H1 (cell line): ENCODE data around the gene CACFD1. TPM values are rescaled to one million over a fixed set of nuclear protein-coding genes. Genes with fewer than 3 reads are reported as not detected.

Experiments used
- CTCF ChIA-PET: fragments of 300-600 bp; sonication (Branson Sonifier 250); formaldehyde crosslinking; loops from one replicate; lab custom pipeline; 2021; ENCODE audit not compliant: partially characterized antibody; lab: Charles Lee
- POLR2A ChIA-PET: fragments of 300-600 bp; sonication (Branson Sonifier 250); formaldehyde crosslinking; loops from one replicate; lab custom pipeline; 2021; ENCODE audit warnings: inconsistent platforms; ENCODE audit not compliant: partially characterized antibody; lab: Charles Lee
- DNase-seq, 2 experiments: peaks; one replicate each; pipeline versions ENCODE4 v3.0.0 to v3.0.0-alpha.2; 2010 to 2022; ENCODE audit warnings: low spot score in 2 of 2, low read depth in 1 of 2, mixed read lengths in 1 of 2
- FAIRE-seq: peaks from 2 replicates; lab custom pipeline; 2011; peaks lifted over from hg19 to GRCh38; lab: Jason Lieb, UNC
- H2AFZ ChIP-seq: 2 replicates; pipeline ENCODE4 v1.8.1; 2012; ENCODE audit warnings: low read length, inconsistent platforms
- H2AK5ac ChIP-seq: 2 replicates; pipeline ENCODE4 v1.6.1; 2013; ENCODE audit warnings: low read depth, low read length
- H2BK120ac ChIP-seq: replicated peaks from 2 replicates; pipeline ENCODE3; 2013; ENCODE audit warnings: low read depth, low read length, inconsistent platforms
- H2BK12ac ChIP-seq: 2 replicates; pipeline ENCODE4 v1.6.1; 2013; ENCODE audit warnings: low read depth, low read length
- H2BK15ac ChIP-seq: 2 replicates; pipeline ENCODE4 v1.6.1; 2013; ENCODE audit warnings: low read length
- H2BK20ac ChIP-seq: 2 replicates; pipeline ENCODE4 v1.6.1; 2013; ENCODE audit warnings: low read length
- H2BK5ac ChIP-seq: 2 replicates; pipeline ENCODE4 v1.6.1; 2013; ENCODE audit warnings: low read depth, low read length
- H3K14ac ChIP-seq: 2 replicates; pipeline ENCODE4 v1.6.1; 2013; ENCODE audit warnings: inconsistent platforms; ENCODE audit not compliant: insufficient read length
- H3K18ac ChIP-seq: 2 replicates; pipeline ENCODE4 v1.6.1; 2013; ENCODE audit warnings: low read length; ENCODE audit errors: extremely low read depth
- H3K23ac ChIP-seq: 2 replicates; pipeline ENCODE4 v1.6.1; 2013; ENCODE audit warnings: inconsistent platforms; ENCODE audit not compliant: insufficient read length
- H3K23me2 ChIP-seq: 2 replicates; pipeline ENCODE4 v1.6.1; 2013; ENCODE audit warnings: low read depth, low read length
- H3K27ac ChIP-seq: 2 replicates; pipeline ENCODE4 v1.6.1; 2011; ENCODE audit warnings: low read depth, low read length, inconsistent platforms
- H3K27me3 ChIP-seq, 4 experiments: replicated peaks in 1 of 4; 1 replicate in 1 of 4; 2 replicates in 3 of 4; pipeline versions ENCODE4 v1.6.1 to v1.8.1; 2011 to 2013; ENCODE audit warnings: low read length in 3 of 4, mild to moderate bottlenecking in 3 of 4, inconsistent platforms in 2 of 4, mixed read lengths in 2 of 4, moderate library complexity in 1 of 4; ENCODE audit not compliant: control insufficient read depth in 3 of 4, insufficient read depth in 3 of 4; ENCODE audit errors: extremely low read depth in 1 of 4
- H3K36me3 ChIP-seq, 4 experiments: 2 replicates each; pipeline versions ENCODE4 v1.6.1 to v1.8.1; 2011 to 2013; ENCODE audit warnings: mild to moderate bottlenecking in 4 of 4, low read length in 3 of 4, moderate library complexity in 2 of 4, control low read depth in 1 of 4, inconsistent platforms in 1 of 4; ENCODE audit not compliant: insufficient read depth in 4 of 4, control insufficient read depth in 2 of 4
- H3K4ac ChIP-seq: replicated peaks from 2 replicates; pipeline ENCODE3; 2013; ENCODE audit warnings: low read length, low read depth, mixed read lengths, inconsistent platforms; ENCODE audit not compliant: insufficient read length
- H3K4me1 ChIP-seq, 4 experiments: replicated peaks in 1 of 4; 1 replicate in 1 of 4; 2 replicates in 3 of 4; pipeline versions ENCODE4 v1.6.1 to v1.8.1; 2011 to 2013; ENCODE audit warnings: low read length in 3 of 4, inconsistent platforms in 2 of 4, mixed read lengths in 1 of 4; ENCODE audit not compliant: insufficient read depth in 4 of 4, control insufficient read depth in 3 of 4
- H3K4me2 ChIP-seq, 2 experiments: 2 replicates each; pipeline versions ENCODE4 v1.6.1 to v1.8.1; 2011 to 2013; ENCODE audit warnings: low read depth in 2 of 2, low read length in 2 of 2, control low read depth in 1 of 2, inconsistent platforms in 1 of 2, mild to moderate bottlenecking in 1 of 2; ENCODE audit not compliant: insufficient read depth in 1 of 2
- H3K4me3 ChIP-seq, 4 experiments: fragments of 200-600, 300-600 bp in 1 of 4; sonication (generic), shearing (Covaris generic), sonication (Bioruptor Twin) in 1 of 4; 2 replicates each; pipeline versions ENCODE4 v1.5.1 to v1.8.1; 2011 to 2016; ENCODE audit warnings: low read length in 4 of 4, low read depth in 3 of 4, control low read depth in 2 of 4, inconsistent platforms in 2 of 4, mild to moderate bottlenecking in 2 of 4, mixed read lengths in 1 of 4, moderate library complexity in 1 of 4; ENCODE audit not compliant: insufficient read depth in 2 of 4; ENCODE audit errors: extremely low read depth in 1 of 4
- H3K56ac ChIP-seq: replicated peaks from 2 replicates; pipeline ENCODE3; 2013; ENCODE audit warnings: low read depth, mild to moderate bottlenecking, mixed read lengths, low read length, inconsistent platforms; ENCODE audit not compliant: insufficient read length
- H3K79me1 ChIP-seq: 2 replicates; pipeline ENCODE4 v1.6.1; 2013; ENCODE audit warnings: low read depth, low read length, control low read depth
- H3K79me2 ChIP-seq, 2 experiments: 2 replicates each; pipeline versions ENCODE4 v1.6.1 to v1.8.1; 2012 to 2013; ENCODE audit warnings: low read length in 2 of 2, mild to moderate bottlenecking in 2 of 2, inconsistent platforms in 1 of 2; ENCODE audit not compliant: insufficient read depth in 2 of 2, control insufficient read depth in 1 of 2
- H3K9ac ChIP-seq, 4 experiments: replicated peaks in 1 of 4; 1 replicate in 1 of 4; 2 replicates in 3 of 4; pipeline versions ENCODE4 v1.6.1 to v1.8.1; 2011 to 2013; ENCODE audit warnings: low read depth in 3 of 4, low read length in 3 of 4, control low read depth in 2 of 4, mild to moderate bottlenecking in 2 of 4, moderate library complexity in 2 of 4, inconsistent platforms in 1 of 4; ENCODE audit errors: extremely low read depth in 1 of 4
- H3K9me3 ChIP-seq, 2 experiments: 2 replicates each; pipeline versions ENCODE4 v1.6.1 to v1.8.1; 2012 to 2013; ENCODE audit warnings: mild to moderate bottlenecking in 2 of 2, moderate library complexity in 2 of 2, control low read depth in 1 of 2, inconsistent platforms in 1 of 2, low read depth in 1 of 2, low read length in 1 of 2, mixed read lengths in 1 of 2; ENCODE audit not compliant: insufficient read depth in 2 of 2
- H4K20me1 ChIP-seq, 2 experiments: replicated peaks in 1 of 2; 2 replicates each; pipeline versions ENCODE3 to v1.8.1; 2011 to 2013; ENCODE audit warnings: inconsistent platforms in 2 of 2, low read length in 2 of 2, mild to moderate bottlenecking in 1 of 2; ENCODE audit not compliant: insufficient read depth in 2 of 2, control insufficient read depth in 1 of 2
- H4K5ac ChIP-seq: 2 replicates; pipeline ENCODE4 v1.6.1; 2013; ENCODE audit warnings: low read length, low read depth, mixed read lengths, inconsistent platforms; ENCODE audit not compliant: insufficient read length
- H4K8ac ChIP-seq: 2 replicates; pipeline ENCODE4 v1.8.0; 2013; ENCODE audit warnings: mild to moderate bottlenecking, moderate library complexity, low read length, inconsistent platforms; ENCODE audit not compliant: insufficient read depth; ENCODE audit errors: extremely low read depth
- H4K91ac ChIP-seq: replicated peaks from 2 replicates; pipeline ENCODE3; 2013; ENCODE audit warnings: low read length, mixed read lengths, inconsistent platforms; ENCODE audit not compliant: insufficient read length
- CREB1 ChIP-seq: IDR thresholded peaks from 2 replicates; pipeline ENCODE4 v1.6.1; 2012; ENCODE audit warnings: inconsistent platforms
- EP300 ChIP-seq, 2 experiments: IDR thresholded peaks; 1 replicate in 1 of 2; 2 replicates in 1 of 2; pipeline ENCODE4 v1.6.1; 2011 to 2012; ENCODE audit warnings: low read depth in 2 of 2, low read length in 2 of 2, mild to moderate bottlenecking in 2 of 2, borderline replicate concordance in 1 of 2, inconsistent platforms in 1 of 2, moderate library complexity in 1 of 2
- EZH2 ChIP-seq: fragments of 200-600 bp; sonication (generic); IDR thresholded peaks from 2 replicates; pipeline ENCODE4 v1.7.1; 2012; ENCODE audit warnings: low read depth, mild to moderate bottlenecking, moderate library complexity, low read length, inconsistent platforms; ENCODE audit not compliant: severe bottlenecking
- FOSL1 ChIP-seq: IDR thresholded peaks from 2 replicates; pipeline ENCODE4 v1.6.1; 2011; ENCODE audit warnings: mild to moderate bottlenecking, low read depth, low read length, moderate library complexity; ENCODE audit not compliant: insufficient read depth
- JUND ChIP-seq: IDR thresholded peaks from 2 replicates; pipeline ENCODE4 v1.6.1; 2011; ENCODE audit warnings: mild to moderate bottlenecking, improper control_type of control experiment, low read length
- KDM4A ChIP-seq: IDR thresholded peaks from one replicate; pipeline ENCODE4 v1.7.1; 2012; ENCODE audit warnings: low read depth, mild to moderate bottlenecking, moderate library complexity, low read length, inconsistent platforms; ENCODE audit not compliant: severe bottlenecking
- NRF1 ChIP-seq: IDR thresholded peaks from 2 replicates; pipeline ENCODE4 v1.6.1; 2011; ENCODE audit warnings: mild to moderate bottlenecking, low read depth, low read length, improper control_type of control experiment
- PHF8 ChIP-seq: fragments of 200-600 bp; sonication (generic); conservative IDR thresholded peaks from 2 replicates; pipeline ENCODE4 v1.7.1; 2012; ENCODE audit warnings: low read depth, mild to moderate bottlenecking, inconsistent platforms, low read length, moderate library complexity
- SP2 ChIP-seq: IDR thresholded peaks from 2 replicates; pipeline ENCODE4 v1.6.1; 2012; ENCODE audit warnings: mild to moderate bottlenecking, low read length, inconsistent platforms
- WGBS, 2 experiments: shearing (Covaris generic) in 1 of 2; methylation state at CpG; one replicate each; pipeline versions ENCODE4 v1.1.6 to v1.1.7; 2013 to 2015; ENCODE audit warnings: low lambda C conversion rate in 2 of 2, mixed read lengths in 2 of 2, inconsistent platforms in 1 of 2, low coverage in 1 of 2, missing lambda C conversion rate in 1 of 2; ENCODE audit not compliant: insufficient replicate concordance in 2 of 2, insufficient coverage in 1 of 2, insufficient read length in 1 of 2; ENCODE audit errors: extremely low coverage in 1 of 2, missing lambda C conversion rate in 1 of 2; 5-methylcytosine and 5-hydroxymethylcytosine counted together
- polyA plus RNA-seq, 7 experiments: library from polyadenylated mRNA; depleted of rRNA in 3 of 7; stranded (reverse) in 5 of 7; unstranded in 2 of 7; fragments of >200 nt in 5 of 7; fragments of 200-250 nt in 2 of 7; gene quantifications; 1 replicate in 5 of 7; 2 replicates in 1 of 7; 4 replicates in 1 of 7; pipeline versions ENCODE4 v1.2.1 to v1.2.3, GENCODE V29; 2011 to 2013; ENCODE audit warnings: missing spikeins in 2 of 7, mixed read lengths in 2 of 7
- total RNA-seq: library from RNA; stranded (reverse); fragmentation: NEBNext Ultra II Directional; extraction: Animal tissue kit (Norgen Biotek cat#: 25700); gene quantifications from 2 replicates; pipeline ENCODE4 v1.2.1, GENCODE V29; 2021

The CACFD1 gene
- total and polyA plus RNA-seq, 2 of the 8 experiments (the other 6 are each of a cell fraction or from before 2014, with no cell fraction given): 13.4 to 15.5 TPM

DNA sequence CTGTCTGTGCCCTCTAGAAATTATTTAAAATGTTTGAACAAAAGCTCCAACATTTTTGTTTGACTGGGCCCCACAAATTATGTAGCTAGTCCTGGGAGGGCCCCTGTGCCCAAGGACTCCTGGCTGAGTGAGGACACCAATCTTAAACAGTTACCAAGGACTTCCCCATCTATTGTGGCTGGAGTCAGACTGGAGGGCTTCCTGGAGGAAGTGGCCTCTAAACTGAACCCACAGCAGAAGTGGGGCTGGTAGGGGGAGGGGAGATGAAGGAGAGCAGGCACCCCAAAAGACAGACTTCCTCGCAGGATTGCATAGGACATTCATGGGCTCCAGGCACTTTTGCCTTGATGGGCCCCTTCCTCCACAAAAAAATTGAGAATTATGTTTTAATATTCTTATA lies 29.5 kb upstream of the CACFD1 start:
- Histone ChIP-seq H2BK20ac (no peak overlapping the region), H3K9me3 (no peaks in the 10 kb centered on the region), H2BK5ac (no peak overlapping the region), H2AK5ac (no peak overlapping the region), H3K4me3 (peak overlapping the region; percentile 39 to 65 (median 44); a peak in 6 of 8 replicates), H3K56ac (no peak overlapping the region), H4K5ac (no peak overlapping the region), H3K4me1 (peaks cover 0 to 4% (median under 1%) of the 10 kb centered on the region in 4 experiments; a peak in 3 of 7 replicates), H3K18ac (no peak overlapping the region; the same call in 1 of the 2 replicates), H2BK120ac (no peak overlapping the region), H3K27ac (no peak overlapping the region), H4K91ac (no peak overlapping the region), H3K14ac (no peak overlapping the region), H3K79me1 (no peaks in the 10 kb centered on the region), H3K4me2 (peak overlapping the region; percentile 72 to 90)
- WGBS, 2 experiments: 100% methylated on average over 1 of the region's 1 CpG; no CpG with 5 or more reads in 1 of the 2 experiments
- no peak for TF ChIP-seq KDM4A
- no peak for TF ChIP-seq EP300 (IDR thresholded peaks at IDR 0.05; ENCODE audit: borderline replicate concordance in 1 of 2, low read depth in 2 of 2, low read length in 2 of 2)
- TF ChIP-seq CREB1: no peak
- no peak for TF ChIP-seq PHF8
- no peak for TF ChIP-seq JUND
- no peak for TF ChIP-seq SP2
- TF ChIP-seq EZH2: no peak
- TF ChIP-seq NRF1: no peak
- TF ChIP-seq FOSL1: no peak
- TF ChIP-seq, all 59 proteins: peak for 0
- Histone ChIP-seq H3K9ac (no peak overlapping the region), H4K20me1 (no peaks in the 10 kb centered on the region), H2AFZ (no peak overlapping the region), H3K27me3 (peaks cover 0 to 11% (median 4%) of the 10 kb centered on the region in 4 experiments; a peak in 5 of 7 replicates), H2BK15ac (no peak overlapping the region), H3K23ac (no peak overlapping the region), H3K79me2 (no peaks in the 10 kb centered on the region), H4K8ac (0 out of 2 replicates have a peak overlapping the region, but pooled peaks have one; percentile 0), H3K23me2 (peaks cover 7% of the 10 kb centered on the region; the same call in 1 of the 2 replicates), H2BK12ac (no peak overlapping the region), H3K4ac (no peak overlapping the region), H3K36me3 (no peaks in the 10 kb centered on the region)
- DNase-seq: no peak
- no peak for FAIRE-seq
- CTCF ChIA-PET: interaction anchor here (0.8 to 4.9 kb wide), 11 partner anchors 14 to 408 kb away, joined by 3 to 35 read pairs (median 3); no protein-coding TSS in a partner anchor
- POLR2A ChIA-PET: interaction anchor here (0.8 to 2.2 kb wide), 5 partner anchors 11 to 29 kb away, joined by 3 to 8 read pairs (median 4); partner anchors contain the start of gene CACFD1
